HG03060 (cell line): ENCODE measurements around the gene PINK1.
"Not testable (repeated sequence)": the region's sequence is repeated elsewhere in the genome, so short reads cannot be mapped to it uniquely, and the experiment has no call there.

ENCODE experiments used
- ATAC-seq: cut with Tn5 transposase; IDR thresholded peaks from one replicate; pipeline ENCODE4 v1.9.1; 2021; ENCODE audit warnings: low read depth, moderate number of reproducible peaks; ENCODE audit not compliant: unreplicated experiment

Gene PINK1

DNA sequence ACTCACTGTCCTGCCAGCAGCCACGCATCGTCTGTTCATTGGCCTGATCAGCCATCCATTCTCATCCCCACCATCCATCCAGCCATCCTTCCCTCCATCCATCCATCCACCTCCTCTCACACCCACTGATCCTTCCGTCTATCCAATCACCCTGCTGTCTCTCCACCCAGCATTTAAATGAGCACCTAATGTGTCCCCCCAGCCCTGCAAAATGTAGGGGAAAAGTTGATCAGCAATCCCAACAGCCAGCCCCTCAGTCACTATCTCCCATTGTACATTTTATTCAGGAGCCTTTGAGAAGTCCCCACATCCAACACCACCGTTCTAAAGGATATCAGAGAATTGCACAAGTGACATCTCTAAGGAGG is 39.0 kb downstream of the PINK1 start:
- no peak for ATAC-seq

DNA sequence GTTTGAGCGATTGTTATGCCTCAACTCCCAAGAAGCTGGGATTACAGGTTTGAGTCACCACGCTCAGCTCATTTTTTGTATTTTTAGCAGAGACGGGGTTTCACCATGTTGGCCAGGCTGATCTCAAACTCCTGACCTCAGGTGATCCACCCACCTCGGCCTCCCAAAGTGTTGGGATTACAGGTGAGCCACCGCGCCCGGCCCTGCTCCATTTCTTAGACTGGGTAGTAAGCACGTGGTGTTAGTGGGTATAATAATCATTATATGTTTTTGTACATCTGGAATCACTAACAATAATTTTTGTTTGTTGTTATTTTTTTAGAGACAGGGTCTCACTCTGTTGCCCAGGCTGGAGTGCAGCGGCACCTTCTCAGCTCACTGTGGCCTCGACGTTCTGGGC is 40.4 kb downstream of the PINK1 start:
- not testable (repeated sequence) for ATAC-seq

DNA sequence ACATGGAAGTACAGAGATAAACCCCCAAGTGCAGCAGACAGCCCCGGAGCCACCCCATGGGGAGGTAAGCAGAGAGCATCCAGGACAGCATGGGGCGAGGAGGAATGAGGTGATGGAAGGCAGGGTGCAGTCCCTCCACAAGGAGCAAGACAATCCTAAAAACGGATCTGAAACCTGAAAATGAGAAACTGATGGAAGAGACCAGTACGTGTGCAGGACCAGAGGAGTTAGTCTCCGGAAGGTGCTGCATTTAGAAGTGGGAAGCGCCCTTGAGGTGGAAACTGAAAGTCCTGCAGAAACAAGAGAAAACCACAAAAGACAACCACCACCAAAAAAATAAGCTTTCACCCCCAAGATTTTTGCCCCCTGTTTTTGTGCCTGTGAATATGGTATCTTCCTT is 45.3 kb downstream of the PINK1 start:
- ATAC-seq, result no peak

DNA sequence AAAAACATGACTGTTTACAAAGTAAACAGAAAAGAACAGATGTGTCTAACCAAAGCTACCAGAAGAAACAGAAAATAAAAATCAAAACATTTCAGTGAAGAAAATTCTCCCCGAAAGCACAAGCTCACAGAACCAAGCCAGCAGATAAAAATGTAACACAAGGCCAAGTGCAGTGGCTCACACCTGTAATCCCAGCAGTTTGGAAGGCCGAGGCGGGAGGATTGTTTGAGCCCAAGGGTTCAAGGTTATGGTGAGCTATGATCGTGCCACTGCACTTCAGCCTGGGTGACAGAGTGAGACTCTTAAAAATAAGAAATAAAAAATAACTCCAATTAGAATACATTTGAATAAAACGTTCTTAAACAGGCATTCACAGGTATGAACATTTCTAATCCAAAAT is 47.0 kb downstream of the PINK1 start:
- no peak for ATAC-seq

DNA sequence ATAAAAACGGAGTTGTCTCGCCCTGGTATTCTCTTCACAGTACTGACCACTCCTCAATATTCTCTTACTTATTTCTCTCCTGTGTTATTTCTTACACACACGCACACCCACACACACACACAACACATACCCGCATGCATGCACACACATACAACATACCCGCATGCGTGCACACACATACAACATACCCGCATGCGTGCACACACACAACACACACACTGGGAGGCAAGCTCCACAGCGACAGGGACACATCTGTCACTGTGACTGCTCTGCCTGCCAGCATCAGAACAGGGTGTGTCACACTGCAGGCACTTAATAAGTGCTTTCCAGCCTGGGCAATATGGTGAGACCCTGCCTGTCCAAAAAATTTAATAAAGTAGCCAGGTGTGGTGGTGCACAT is 48.7 kb downstream of the PINK1 start:
- ATAC-seq, result no peak

DNA sequence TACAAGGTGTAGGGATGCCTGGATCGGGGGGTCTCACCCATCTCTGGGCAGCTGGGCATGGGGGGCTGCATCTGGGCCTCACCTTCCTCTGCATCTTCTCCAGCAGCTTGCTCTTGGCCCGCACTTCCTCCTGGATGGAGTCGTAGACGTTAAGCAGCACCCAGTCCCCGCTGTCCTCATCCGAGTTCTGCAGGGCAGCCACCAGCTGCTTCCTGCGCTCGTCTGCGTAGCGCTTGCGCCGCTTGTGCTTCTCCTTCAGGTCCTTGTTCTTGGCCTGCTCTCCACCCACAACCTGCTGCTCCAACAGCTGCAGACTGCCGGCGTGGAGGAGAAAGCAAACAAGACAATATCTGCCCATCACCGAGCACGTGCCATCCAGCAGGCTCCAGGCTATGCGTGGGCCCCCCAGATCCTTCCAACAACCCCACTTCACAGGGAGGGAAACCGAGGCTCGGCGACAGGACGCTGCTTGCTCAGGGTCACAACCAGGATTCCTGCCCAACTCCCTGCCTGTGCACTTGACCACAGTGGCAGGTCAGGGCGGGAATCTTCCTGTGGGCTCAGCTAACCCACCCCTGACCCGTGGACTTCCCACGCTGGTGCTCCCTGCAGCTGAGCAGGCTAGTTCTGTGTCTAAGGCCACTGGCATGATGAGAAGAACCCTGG is 49.4 kb downstream of the PINK1 start:
- no peak for ATAC-seq

DNA sequence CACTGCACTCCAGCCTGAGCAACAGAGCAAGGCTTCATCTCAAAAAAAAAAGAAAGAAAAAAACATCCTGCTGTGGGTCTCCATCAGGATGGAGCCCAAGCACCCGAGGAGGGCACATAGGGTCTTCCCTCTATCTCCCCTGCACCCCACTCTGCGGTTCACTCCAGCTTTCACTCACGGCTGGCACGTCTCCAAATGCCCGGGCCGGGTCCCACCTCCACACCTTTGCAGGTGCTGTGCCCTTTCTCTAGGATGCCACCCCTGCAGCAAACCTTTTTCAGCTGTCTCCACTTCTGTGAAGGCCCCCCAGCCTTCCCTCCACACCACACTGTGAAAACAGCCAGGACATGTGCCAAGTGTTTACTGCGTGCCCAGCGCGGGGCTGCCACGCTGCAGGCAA is 50.4 kb downstream of the PINK1 start:
- ATAC-seq, result no peak

DNA sequence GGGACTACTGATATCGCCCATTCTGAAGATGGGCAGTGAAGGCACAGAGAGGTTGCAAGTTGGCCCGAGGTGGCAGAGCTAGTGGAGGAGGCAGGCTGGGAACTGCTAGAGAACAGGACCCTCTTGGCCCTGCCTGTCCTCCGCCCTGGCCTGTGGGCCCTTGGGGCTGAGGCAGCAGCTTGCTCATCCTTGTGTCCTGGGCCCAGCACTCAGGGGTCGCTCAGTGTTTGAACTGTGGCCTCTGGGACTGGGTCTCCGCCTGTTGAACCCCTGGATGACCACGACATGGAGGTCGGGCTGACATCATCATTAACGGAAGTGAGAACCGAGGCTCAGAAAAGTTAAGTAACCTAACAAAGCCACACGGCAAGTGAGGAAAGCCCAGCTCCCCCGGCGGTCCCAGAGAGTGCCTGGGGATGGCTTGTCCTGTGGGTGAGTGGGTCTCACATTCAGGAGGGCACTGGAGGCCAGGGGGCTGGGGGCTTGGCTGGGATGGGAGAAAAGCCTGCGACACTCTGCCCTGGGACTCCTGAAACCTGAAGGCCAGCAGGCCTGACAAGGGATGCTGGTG is 50.9 kb downstream of the PINK1 start:
- no peak for ATAC-seq

DNA sequence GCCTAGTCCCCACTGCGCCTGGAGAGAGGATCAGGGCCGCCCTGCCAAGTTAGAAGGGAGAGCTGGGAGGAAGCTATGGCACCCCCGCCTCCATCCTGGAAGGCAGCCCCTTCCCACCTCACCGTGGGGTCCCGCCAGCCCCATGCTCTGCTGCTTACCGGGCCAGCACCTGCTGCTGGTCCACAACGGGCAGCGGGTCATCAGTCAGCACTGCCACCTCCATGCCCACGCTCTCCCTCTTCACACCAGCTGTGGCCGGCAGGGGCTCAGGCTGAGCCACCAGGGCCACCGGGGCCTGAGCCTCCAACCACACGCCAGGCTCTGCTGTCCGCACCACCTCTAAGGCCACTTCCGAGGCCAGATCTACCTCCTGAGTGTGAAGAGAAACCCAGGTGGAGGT is 51.4 kb downstream of the PINK1 start:
- no peak for ATAC-seq

DNA sequence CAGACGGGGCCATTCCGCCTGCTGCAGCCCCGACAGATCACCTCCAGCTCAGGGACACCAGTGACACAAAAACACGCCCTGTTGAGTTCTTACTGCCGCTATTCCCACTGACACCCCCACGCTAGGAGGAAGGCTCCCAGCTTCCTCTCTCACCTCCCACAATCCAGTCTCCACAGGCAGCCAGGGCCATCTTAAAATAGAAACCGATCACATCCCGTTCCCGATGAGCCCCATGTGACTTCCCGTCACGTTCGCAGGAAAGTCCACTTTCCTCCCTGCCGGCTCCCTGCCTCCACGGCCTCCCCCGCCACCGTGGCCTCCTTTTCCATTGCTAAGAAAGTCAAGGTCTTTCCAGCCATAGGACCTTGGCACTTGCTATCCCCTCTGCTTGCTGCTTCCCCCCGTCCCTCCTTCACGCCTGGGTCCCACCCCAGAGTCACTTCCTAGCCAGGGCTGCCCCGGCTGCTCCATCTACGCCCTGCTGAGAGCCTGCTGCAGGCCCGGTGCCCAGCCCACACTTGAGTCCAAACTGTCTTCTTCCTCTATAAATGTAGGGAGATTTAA is 51.9 kb downstream of the PINK1 start:
- ATAC-seq, result no peak

DNA sequence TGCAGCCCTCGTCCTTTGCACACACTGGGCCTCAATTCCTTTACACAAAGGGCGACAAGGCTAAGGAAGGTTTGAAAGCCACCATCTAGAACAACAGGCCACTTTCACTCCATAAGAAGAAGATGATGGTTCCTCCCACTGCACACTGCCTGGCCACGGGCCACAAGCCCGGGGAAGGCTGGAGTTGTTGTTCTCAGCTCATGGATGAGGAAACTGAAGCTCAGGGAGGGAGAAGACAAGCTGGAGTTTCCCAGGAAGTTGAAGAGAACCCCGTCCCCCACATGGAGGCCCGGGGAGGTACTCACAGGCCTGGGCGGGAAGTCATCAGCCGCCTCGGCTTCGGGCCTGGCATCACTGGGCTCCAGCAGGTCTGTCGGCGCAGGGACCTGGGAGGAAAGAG is 52.5 kb downstream of the PINK1 start:
- no peak for ATAC-seq

DNA sequence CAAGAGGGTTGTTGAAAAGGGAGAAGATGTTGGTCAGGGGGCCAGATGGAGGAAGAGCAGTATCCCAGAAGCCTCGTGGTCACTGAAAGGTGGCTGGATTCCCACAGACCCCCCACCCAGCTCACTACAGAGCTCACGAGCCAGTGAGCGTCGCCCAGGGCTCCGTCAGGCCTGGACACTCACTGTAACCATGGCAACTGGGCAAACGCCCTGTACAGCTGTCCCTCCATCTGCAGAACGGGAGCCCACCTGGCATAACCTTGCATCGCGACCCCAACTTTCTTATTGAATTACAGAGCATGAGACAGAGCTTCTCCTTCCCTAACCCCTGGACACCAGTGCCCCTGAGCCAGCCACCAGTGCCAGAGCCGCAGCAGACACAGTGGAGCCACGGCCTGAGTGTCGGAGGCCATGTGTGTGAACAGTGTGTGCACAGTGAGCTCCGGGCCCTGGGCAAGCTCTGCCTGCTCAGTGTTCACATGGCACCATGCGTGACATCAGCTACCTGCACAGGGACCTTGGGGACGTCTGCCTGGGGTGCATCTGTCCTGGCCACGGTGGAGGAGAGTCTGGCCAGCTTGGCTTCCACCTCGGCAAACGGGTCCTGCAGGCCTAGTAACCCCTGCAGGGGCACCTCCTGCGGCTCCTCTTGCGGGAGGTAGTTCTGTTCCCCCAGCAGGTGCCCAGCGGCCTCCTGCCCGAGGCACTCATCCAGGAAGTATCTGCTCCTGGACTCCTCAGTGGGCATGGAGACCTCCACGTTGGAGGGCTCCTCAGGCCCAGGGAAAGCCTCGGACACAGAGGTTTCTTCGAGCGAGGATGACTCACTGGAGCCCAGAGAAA is 53.8 kb downstream of the PINK1 start:
- ATAC-seq, result no peak

DNA sequence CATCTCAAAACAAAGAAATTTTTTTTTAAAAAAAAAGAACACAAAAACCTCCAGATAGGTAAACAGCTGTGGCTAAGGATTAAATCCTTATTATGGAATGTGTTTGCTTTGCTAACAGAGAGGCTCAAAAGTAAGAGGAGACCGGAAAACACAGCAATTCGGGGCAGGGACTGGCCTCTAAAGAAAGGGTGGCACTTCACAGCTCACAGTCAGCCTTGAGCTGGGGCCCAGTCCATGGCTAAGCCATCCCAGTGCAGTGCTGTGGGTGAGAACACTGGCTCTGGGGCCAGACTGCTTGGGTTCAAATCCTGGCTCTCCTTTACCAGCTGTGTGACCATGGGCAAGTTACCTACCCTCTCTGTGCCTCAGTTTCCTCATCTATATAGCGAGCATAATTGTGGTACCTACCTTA is 56.4 kb downstream of the PINK1 start:
- no peak for ATAC-seq

DNA sequence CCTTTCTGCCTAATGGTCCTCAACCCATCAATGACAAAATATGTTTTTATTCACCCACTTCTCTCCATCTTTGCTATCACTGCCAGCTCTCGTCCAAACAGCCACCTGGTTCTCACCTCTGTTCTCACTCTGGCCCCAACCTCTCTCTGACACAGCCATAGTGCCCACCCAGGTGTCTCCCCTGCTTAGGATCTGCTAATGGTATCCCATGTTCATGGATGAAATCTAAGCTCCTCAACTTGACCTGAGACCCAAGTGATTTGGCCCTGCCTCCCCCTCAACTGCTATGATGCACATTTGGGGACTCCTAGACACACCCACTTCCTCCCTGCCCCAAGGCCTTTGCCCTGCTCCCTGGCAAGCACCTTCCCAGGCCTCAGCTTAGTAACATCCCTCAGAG is 58.6 kb downstream of the PINK1 start:
- no peak for ATAC-seq

DNA sequence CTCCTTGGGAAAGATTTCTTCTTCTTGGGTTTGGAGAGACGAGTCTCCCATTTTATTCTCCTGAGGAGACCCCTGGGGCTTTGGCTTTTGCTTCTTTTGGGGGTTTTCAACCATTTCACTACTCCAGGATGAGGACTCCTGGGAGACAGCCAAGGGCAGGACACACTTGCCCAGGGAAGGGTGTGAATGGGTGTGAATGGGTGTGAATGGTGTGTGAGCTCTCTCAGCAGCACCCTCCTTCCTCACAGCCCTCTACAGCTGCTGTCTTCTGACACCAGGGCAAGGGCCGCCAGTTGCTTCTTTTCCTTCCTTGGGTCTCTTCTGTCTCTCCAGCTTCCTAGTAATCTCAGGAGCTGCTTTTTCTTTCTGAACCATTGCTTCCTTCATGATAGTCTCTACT is 60.4 kb downstream of the PINK1 start:
- no peak for ATAC-seq

DNA sequence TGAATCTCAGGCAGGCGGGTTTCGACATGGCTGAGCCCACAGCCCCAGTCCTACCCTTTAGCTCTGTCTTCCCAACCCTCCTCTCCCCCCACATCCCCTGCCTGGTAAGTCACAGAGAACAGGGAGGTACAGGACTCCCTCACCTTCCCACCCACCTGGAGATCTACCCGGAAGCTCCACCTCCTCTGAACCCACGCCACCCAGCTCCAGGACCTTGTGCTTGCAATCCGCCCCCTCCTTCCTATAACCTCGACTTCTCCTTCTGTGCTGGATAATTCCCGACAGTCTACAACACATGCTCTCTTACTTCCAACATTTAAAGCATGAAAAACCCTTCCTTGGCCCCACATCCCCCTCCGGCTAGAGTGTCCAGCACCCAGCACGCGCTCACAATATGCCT is 62.3 kb downstream of the PINK1 start:
- no peak for ATAC-seq

DNA sequence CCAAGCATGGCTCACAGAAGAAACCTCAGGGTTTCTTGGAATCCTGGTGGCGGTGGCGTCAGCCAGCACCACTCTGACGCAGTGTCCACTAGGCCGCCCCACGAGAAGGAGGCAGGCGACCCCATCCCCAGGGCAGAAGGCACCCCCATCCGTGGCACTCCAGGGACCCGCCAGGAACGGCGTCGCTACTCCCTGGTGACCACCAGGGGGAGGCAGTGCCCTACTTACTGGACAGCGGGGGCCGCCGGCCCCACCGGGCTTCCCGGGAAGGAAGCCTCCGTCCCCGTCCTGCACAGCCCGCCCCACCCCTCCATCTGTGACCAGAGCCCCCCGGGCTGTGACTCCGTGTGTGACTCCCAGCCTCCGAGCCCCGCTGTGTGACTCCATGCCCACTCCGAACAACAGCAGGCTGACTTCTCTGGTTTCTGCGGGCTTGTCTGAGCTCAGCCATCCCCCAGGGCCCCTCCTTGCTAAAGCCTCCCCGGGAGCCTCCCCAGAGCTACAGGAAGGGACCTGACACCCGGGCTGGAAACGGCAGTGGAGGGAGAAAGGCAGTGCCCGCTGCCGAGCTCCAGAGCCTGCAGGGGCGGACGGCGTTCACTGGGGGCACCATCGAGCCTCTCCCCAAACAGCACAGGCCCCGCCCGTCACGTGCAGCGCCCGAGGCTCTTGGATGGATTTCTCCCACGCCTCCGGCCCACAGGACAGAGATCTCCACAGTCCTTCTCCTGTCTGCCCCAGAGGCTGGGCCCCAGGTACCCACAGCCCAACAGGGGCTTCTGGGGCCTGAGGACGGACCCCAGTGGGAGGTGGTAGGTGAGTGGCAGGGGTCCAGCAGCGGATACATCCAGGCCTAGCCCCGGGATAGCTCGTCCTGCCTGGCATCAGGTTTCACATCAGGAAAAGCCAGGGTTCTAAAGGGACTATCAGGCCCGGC is 63.4 kb downstream of the PINK1 start:
- ATAC-seq, result no peak

DNA sequence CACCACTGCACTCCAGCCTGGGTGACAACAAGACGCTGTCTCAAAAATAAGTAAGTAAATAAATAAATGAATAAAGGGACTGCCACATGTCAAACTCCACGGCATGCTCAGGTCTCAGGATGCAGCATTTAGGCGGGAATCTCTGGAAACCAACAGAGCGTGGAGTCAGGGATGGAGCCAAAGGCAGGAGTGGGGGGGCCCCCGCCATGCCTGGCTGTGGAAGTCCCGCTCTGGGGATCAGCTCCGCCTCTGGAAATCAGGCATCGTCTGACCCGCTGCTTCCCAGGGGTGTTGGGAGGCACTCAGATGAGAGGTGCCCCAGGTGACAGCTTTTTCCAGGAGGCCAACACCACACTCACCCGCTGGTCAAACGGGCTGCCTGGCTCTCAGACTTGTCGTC is 64.3 kb downstream of the PINK1 start:
- ATAC-seq, result no peak

DNA sequence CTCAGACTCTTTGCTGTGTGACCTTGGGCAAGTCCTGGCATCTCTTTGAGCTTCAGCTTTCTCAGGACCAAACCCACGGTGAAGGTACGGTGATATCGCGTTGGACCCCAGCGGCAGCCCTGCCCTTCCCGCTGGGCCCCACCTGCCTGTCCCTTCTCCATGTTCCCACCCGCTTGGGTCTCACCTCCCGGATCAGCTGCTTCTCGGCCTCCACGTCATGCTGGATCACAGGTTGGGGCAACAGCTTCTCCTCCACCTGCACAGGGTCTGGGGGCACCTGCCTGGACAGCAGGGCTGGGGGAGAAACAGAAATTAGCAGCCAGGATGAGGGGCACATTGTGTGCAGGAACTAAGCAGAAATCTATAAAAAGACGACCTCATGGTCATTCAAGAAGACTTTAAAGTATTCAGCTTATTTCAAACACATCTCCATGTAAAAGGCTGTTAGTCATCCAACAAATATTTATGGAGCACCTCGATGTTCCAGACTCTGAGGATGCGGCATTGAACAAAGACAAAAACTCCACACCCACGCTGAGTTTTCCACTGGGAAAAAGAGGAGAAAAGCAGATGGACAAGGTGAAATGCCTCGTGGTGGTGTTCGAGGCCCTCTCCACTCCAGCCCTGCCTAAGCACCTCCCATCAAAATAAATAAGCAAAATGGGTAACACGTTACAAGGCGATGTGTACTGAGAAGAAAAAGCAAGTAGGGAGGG is 65.1 kb downstream of the PINK1 start:
- ATAC-seq, result no peak

DNA sequence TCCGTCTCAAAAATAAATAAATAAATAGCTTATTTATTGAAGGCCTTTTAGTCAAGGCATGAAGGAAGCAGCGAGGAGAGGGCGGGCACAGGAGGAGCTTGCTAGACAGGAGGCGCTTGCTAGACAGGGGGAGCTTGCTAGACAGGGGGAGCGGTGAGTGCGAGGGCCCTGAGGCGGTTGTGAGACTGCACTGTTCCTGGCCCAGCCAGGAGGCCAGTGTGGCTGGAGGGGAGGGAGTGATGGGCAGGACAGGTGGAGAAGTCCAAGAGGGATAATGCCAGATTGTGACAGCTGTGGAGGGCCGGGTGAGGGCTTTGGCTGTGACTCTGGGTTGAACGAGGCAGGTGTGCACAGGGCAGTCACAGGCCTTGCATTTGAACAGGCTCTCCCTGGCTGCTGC is 66.3 kb downstream of the PINK1 start:
- ATAC-seq, result no peak
